Progenitor cell of endocrine pancreas (in vitro differentiated cells): ENCODE results near the gene GLTP. TPM values are rescaled to one million over a fixed set of nuclear protein-coding genes. Genes with fewer than 3 reads are reported as not detected.
"Not testable (repeated sequence)": the region's sequence is repeated elsewhere in the genome, so short reads cannot be mapped to it uniquely, and the experiment has no call there.

Experiments used
- DNase-seq: peaks from one replicate; pipeline ENCODE4 v3.0.0; 2021; ENCODE audit warnings: low spot score; ENCODE audit not compliant: unreplicated experiment
- H3K27ac Mint-ChIP-seq: 2 replicates; pipeline ENCODE4 v1.8.0; 2021; ENCODE audit warnings: mild to moderate bottlenecking, moderate library complexity, mixed read lengths
- H3K27me3 Mint-ChIP-seq: 2 replicates; pipeline ENCODE4 v1.8.0; 2021; ENCODE audit warnings: mixed read lengths
- H3K36me3 Mint-ChIP-seq: 2 replicates; pipeline ENCODE4 v1.8.0; 2022; ENCODE audit warnings: mixed read lengths; ENCODE audit not compliant: insufficient read depth
- H3K4me1 Mint-ChIP-seq: 2 replicates; pipeline ENCODE4 v1.8.0; 2021; ENCODE audit warnings: low read depth, mixed read lengths
- H3K4me3 Mint-ChIP-seq: 2 replicates; pipeline ENCODE4 v1.8.0; 2021; ENCODE audit warnings: low read depth, mild to moderate bottlenecking, moderate library complexity, mixed read lengths
- H3K9me3 Mint-ChIP-seq: 2 replicates; pipeline ENCODE4 v1.8.0; 2021; ENCODE audit warnings: low read depth, mixed read lengths
- CTCF ChIP-seq: fragments of 200-600 bp; sonication (generic); IDR thresholded peaks from one replicate; pipeline ENCODE4 v1.5.0; 2021; ENCODE audit warnings: antibody characterized with exemption, mild to moderate bottlenecking; ENCODE audit not compliant: unreplicated experiment
- total RNA-seq: library from RNA; stranded (reverse); gene quantifications from 2 replicates; pipeline ENCODE4 v1.2.1, GENCODE V29; 2021

The GLTP gene
- total RNA-seq, 1 donor from 2014 or later: 21.7 TPM

- no peaks in the 10 kb centered on the region for H3K36me3 Mint-ChIP-seq
- H3K4me1 Mint-ChIP-seq: peaks cover 16% of the 10 kb centered on the region
- no peak for TF ChIP-seq CTCF
- peak overlapping the region; percentile 90 for H3K27ac Mint-ChIP-seq
- no peak overlapping the region for H3K4me3 Mint-ChIP-seq
- no peak for DNase-seq
- no peaks in the 10 kb centered on the region for H3K9me3 Mint-ChIP-seq
- no peaks in the 10 kb centered on the region for H3K27me3 Mint-ChIP-seq
Measured at GRCh38 chr12:109864916-109865315, 15.4 kb downstream of the GLTP start.

GRCh38 chr12:109863847-109864712, 16.3 kb downstream of the GLTP start:
- H3K4me3 Mint-ChIP-seq: no peak overlapping the region
- TF ChIP-seq CTCF: no peak
- no peak for DNase-seq
- H3K9me3 Mint-ChIP-seq: no peaks in the 10 kb centered on the region
- no peaks in the 10 kb centered on the region for H3K27me3 Mint-ChIP-seq
- H3K27ac Mint-ChIP-seq: peak overlapping the region; percentile 79
- H3K4me1 Mint-ChIP-seq: peaks cover 16% of the 10 kb centered on the region
- H3K36me3 Mint-ChIP-seq: no peaks in the 10 kb centered on the region

GRCh38 chr12:109862491-109862890, 17.9 kb downstream of the GLTP start:
- peaks cover 16% of the 10 kb centered on the region for H3K4me1 Mint-ChIP-seq
- not testable (repeated sequence) for H3K27ac Mint-ChIP-seq

GRCh38 chr12:109861689-109862314, 18.5 kb downstream of the GLTP start:
- no peak for TF ChIP-seq CTCF
- H3K36me3 Mint-ChIP-seq: no peaks in the 10 kb centered on the region
- no peak for DNase-seq
- no peaks in the 10 kb centered on the region for H3K27me3 Mint-ChIP-seq
- peaks cover 16% of the 10 kb centered on the region for H3K4me1 Mint-ChIP-seq
- no peak overlapping the region for H3K27ac Mint-ChIP-seq
- no peaks in the 10 kb centered on the region for H3K9me3 Mint-ChIP-seq
- H3K4me3 Mint-ChIP-seq: no peak overlapping the region

More at GRCh38 chr12:109862491-109862890, 17.9 kb downstream of the GLTP start:
- H3K36me3 Mint-ChIP-seq, DNase-seq, H3K27me3 Mint-ChIP-seq, H3K4me3 Mint-ChIP-seq, H3K9me3 Mint-ChIP-seq: not testable (repeated sequence)

DNA sequence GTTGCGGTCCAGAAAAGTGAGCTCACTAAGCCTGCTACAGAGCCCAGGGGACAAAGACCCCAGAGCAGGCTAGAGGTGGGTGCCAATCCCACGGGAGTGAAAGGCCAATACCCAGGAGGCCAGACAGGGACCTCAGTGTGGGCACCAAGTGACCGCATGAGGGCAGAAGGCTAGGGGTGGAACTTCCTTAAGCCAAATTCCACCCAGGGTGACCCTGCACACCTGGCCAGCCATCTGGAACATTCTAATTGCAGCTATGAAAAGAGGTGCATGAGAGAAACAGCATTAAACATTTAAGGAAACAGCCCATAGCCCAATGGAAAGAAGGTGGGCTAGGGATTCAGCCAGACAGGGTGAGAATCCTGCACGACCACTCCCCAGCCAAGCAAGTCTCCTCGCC, 19.4 kb downstream of the GLTP start:
- DNase-seq: no peak
- H3K9me3 Mint-ChIP-seq: no peaks in the 10 kb centered on the region
- no peak overlapping the region for H3K27ac Mint-ChIP-seq
- no peaks in the 10 kb centered on the region for H3K27me3 Mint-ChIP-seq
- H3K36me3 Mint-ChIP-seq: no peaks in the 10 kb centered on the region
- H3K4me3 Mint-ChIP-seq: no peak overlapping the region
- no peak for TF ChIP-seq CTCF
- H3K4me1 Mint-ChIP-seq: peaks cover 15% of the 10 kb centered on the region
